Measurements from ENCODE around the gene MCF2L2.
A peak's percentile ranks its signal among the peaks of the same experiment; 100 is the strongest.
"Not testable (repeated sequence)": the region's sequence is repeated elsewhere in the genome, so short reads cannot be mapped to it uniquely, and the experiment has no call there.

MCF2L2 gene

GRCh38 chr3:183428447-183429211, at the start of gene MCF2L2:
Gene MCF2L2 (minus strand): TSS chr3:183428619. CDS start chr3:183427977, 642 bp downstream.
- peak; percentile 29 for DNase-seq (ENCODE audit: low spot score)

GRCh38 chr3:183477801-183478456, 49.5 kb upstream of the MCF2L2 start:
- DNase-seq (ENCODE audit: low spot score), result no peak

- not testable (repeated sequence) for DNase-seq (ENCODE audit: low spot score)
Measured at GRCh38 chr3:183475764-183476162, 47.3 kb upstream of the MCF2L2 start.

GRCh38 chr3:183475016-183475763, 46.8 kb upstream of the MCF2L2 start:
- DNase-seq (ENCODE audit: low spot score), result no peak

- DNase-seq (ENCODE audit: low spot score), result no peak
Measured at GRCh38 chr3:183473969-183474368, 45.5 kb upstream of the MCF2L2 start.

- DNase-seq (ENCODE audit: low spot score), result no peak
Measured at GRCh38 chr3:183472155-183472554, 43.7 kb upstream of the MCF2L2 start.

GRCh38 chr3:183468424-183468823, 40.0 kb upstream of the MCF2L2 start:
- no peak for DNase-seq (ENCODE audit: low spot score)

- no peak for DNase-seq (ENCODE audit: low spot score)
Measured at GRCh38 chr3:183466575-183466974, 38.2 kb upstream of the MCF2L2 start.

- DNase-seq (ENCODE audit: low spot score), result not testable (repeated sequence)
Measured at GRCh38 chr3:183465710-183466109, 37.3 kb upstream of the MCF2L2 start.

- DNase-seq (ENCODE audit: low spot score), result no peak
Measured at GRCh38 chr3:183464480-183464879, 36.1 kb upstream of the MCF2L2 start.

- DNase-seq (ENCODE audit: low spot score), result no peak
Measured at GRCh38 chr3:183460081-183461055, 31.9 kb upstream of the MCF2L2 start.

GRCh38 chr3:183455089-183455488, 26.7 kb upstream of the MCF2L2 start:
- DNase-seq (ENCODE audit: low spot score), result no peak

- DNase-seq (ENCODE audit: low spot score), result no peak
Measured at GRCh38 chr3:183454064-183454463, 25.6 kb upstream of the MCF2L2 start.

- DNase-seq (ENCODE audit: low spot score), result no peak
Measured at GRCh38 chr3:183449791-183450190, 21.4 kb upstream of the MCF2L2 start.

GRCh38 chr3:183449391-183449790, 21.0 kb upstream of the MCF2L2 start:
- DNase-seq (ENCODE audit: low spot score), result peak; percentile 77

- peak; percentile 23 for DNase-seq (ENCODE audit: low spot score)
Measured at GRCh38 chr3:183448369-183449128, 20.1 kb upstream of the MCF2L2 start.

- peak; percentile 96 for DNase-seq (ENCODE audit: low spot score)
Measured at GRCh38 chr3:183447206-183448001, 19.0 kb upstream of the MCF2L2 start.

GRCh38 chr3:183446838-183447205, 18.4 kb upstream of the MCF2L2 start:
- no peak for DNase-seq (ENCODE audit: low spot score)

- DNase-seq (ENCODE audit: low spot score), result no peak
Measured at GRCh38 chr3:183444748-183445147, 16.3 kb upstream of the MCF2L2 start.

All from cerebellar cortex (tissue), 1 donor.